HG02623 (cell line): ENCODE results near the gene HCAR1.
"Not testable (repeated sequence)": the region's sequence is repeated elsewhere in the genome, so short reads cannot be mapped to it uniquely, and the experiment has no call there.

ENCODE experiments used
- ATAC-seq: cut with Tn5 transposase; IDR thresholded peaks from one replicate; pipeline ENCODE4 v1.9.1; 2021; ENCODE audit warnings: moderate library complexity; ENCODE audit not compliant: unreplicated experiment

The HCAR1 gene

GRCh38 chr12:122722387-122722786, 8.3 kb downstream of the HCAR1 start:
- no peak for ATAC-seq

GRCh38 chr12:122721057-122721545, 9.5 kb downstream of the HCAR1 start:
- no peak for ATAC-seq

- not testable (repeated sequence) for ATAC-seq
Measured at GRCh38 chr12:122716658-122717057, 14.0 kb downstream of the HCAR1 start, which contains the start of gene HCAR3. TSS of gene HCAR3 (minus strand) at chr12:122716811. CDS start at chr12:122716737, 74 bp downstream.

GRCh38 chr12:122715211-122715610, 15.4 kb downstream of the HCAR1 start:
- ATAC-seq, result not testable (repeated sequence)

- ATAC-seq, result not testable (repeated sequence)
Measured at GRCh38 chr12:122713491-122714188, 17.0 kb downstream of the HCAR1 start.

- not testable (repeated sequence) for ATAC-seq
Measured at GRCh38 chr12:122711266-122711665, 19.4 kb downstream of the HCAR1 start.

- ATAC-seq, result not testable (repeated sequence)
Measured at GRCh38 chr12:122710341-122710740, 20.3 kb downstream of the HCAR1 start.

- not testable (repeated sequence) for ATAC-seq
Measured at GRCh38 chr12:122709287-122709686, 21.4 kb downstream of the HCAR1 start.

GRCh38 chr12:122703841-122704240, 26.8 kb downstream of the HCAR1 start:
- ATAC-seq, result not testable (repeated sequence)

- ATAC-seq, result not testable (repeated sequence)
Measured at GRCh38 chr12:122702890-122703611, 27.6 kb downstream of the HCAR1 start, which contains the start of gene HCAR2. TSS of gene HCAR2 (minus strand) at chr12:122703357. CDS start at chr12:122703283, 74 bp downstream.

GRCh38 chr12:122701481-122701880, 29.2 kb downstream of the HCAR1 start:
- not testable (repeated sequence) for ATAC-seq

GRCh38 chr12:122700038-122700710, 30.5 kb downstream of the HCAR1 start:
- ATAC-seq, result not testable (repeated sequence)

- not testable (repeated sequence) for ATAC-seq
Measured at GRCh38 chr12:122696922-122697321, 33.7 kb downstream of the HCAR1 start.

GRCh38 chr12:122691566-122691965, 39.1 kb downstream of the HCAR1 start:
- no peak for ATAC-seq

GRCh38 chr12:122688291-122688690, 42.4 kb downstream of the HCAR1 start:
- ATAC-seq, result no peak

GRCh38 chr12:122687086-122687485, 43.6 kb downstream of the HCAR1 start:
- no peak for ATAC-seq

- no peak for ATAC-seq
Measured at GRCh38 chr12:122686538-122686937, 44.1 kb downstream of the HCAR1 start.

GRCh38 chr12:122684297-122684813, 46.3 kb downstream of the HCAR1 start:
- no peak for ATAC-seq

GRCh38 chr12:122681814-122682213, 48.8 kb downstream of the HCAR1 start:
- ATAC-seq, result no peak

GRCh38 chr12:122680989-122681388, 49.7 kb downstream of the HCAR1 start:
- not testable (repeated sequence) for ATAC-seq

- ATAC-seq, result not testable (repeated sequence)
Measured at GRCh38 chr12:122676781-122677180, 53.9 kb downstream of the HCAR1 start.
